ENCODE measurements around the gene HRH1.
"Not testable (repeated sequence)": the region's sequence is repeated elsewhere in the genome, so short reads cannot be mapped to it uniquely, and the experiment has no call there.

HRH1 gene

DNA sequence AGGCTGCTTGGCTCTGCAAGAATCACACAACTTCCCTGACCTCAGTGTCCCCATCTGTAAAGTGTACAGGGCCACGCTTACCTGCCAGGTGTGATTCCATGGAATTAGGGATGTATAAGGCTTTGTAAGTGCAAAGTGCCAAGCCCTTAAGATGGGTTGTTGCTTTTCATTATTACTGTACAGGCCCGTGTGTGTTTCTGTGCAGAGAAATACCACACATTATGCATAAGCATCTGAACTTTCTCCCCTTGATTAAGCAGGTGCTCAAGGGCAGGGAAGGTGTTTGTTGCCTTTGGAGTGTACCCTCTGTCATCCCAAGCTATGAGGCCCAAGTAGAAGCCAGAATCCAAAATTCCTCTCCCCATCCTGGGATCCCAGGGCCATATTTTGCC is 13.6 kb upstream of the HRH1 start:
- no peak for DNase-seq (ENCODE audit: low read depth)

GRCh38 chr3:11143476-11143875 is 10.8 kb upstream of the HRH1 start:
- no peak for DNase-seq (ENCODE audit: low read depth)

DNA sequence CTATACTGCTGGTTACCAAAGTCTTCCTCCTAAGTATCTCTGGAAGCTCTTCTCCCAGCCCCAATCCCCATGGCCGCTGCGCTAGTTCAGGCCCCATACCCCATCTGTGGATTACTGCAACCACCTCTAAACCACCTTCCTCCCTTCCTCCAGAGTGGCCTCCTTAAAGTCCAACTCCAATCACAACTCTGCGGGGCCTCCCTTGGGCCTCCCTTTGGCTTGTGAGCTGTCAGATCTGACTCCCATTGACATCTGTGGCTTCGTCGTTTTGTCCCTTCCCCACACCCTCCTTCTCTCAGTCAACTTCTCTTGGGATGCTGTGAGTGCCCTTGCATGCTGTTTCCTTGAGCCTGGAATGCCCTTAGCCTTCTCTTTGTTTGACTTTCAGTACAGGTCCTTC is 9.3 kb upstream of the HRH1 start:
- no peak for DNase-seq (ENCODE audit: low read depth)

DNA sequence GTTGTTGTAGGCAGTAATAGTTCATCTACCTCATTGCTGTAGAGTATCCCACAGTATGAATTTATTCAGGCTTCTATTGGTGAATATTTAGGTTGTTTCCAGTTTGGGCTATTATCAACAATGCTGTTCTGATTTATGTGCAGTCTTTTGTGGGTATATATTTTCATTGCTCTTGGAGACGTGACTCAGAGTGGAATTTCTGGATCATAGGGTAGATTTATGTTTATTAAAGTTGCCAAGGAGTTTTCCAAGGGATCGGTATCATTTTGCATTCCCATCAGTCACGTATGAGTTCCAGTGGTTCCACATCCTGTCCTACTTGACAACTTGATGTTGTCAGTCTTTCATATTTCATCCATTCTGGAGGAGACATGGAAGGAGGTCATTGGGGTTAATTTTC is 8.4 kb upstream of the HRH1 start:
- DNase-seq (ENCODE audit: low read depth): no peak

DNA sequence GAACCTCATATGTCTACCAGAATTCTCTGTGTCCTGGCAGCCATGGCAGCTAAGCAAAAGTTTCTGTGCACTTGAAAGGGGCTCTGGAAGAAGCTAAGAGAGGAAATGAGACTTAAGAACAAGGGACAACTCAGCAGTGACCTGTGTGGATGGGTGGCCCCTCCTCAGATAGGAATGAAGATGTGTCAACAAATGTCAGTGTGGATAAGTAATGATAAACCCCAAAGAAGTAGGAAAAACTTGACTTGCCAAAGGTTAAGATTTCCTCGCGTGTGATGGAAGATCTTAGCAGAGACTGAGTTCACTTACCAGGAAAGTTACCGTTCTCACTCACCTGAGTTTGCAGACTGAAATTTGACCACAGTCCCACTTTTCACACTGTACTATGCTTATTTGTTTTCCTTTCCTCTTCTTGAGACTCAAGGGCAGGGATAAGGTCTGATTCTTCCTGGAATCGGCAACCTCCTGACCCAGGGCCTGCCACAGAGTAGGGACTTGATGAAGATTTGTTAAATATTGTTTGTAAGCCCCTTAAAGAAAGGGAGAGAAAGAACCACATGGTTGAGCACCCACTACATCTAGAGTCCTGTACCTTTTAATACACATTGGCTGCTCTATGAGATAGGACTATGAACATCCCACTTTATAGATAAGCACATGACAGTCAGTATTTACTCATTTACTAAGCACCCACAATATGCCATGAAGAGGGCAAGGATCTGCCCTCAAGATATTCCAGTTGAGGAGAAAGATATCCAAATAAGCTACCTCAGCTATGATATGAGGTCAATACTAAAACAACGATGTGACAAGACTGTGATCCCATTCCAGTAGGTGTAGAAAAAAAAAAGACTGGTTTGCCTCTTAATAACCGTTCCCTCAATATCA is 7.3 kb upstream of the HRH1 start:
- DNase-seq (ENCODE audit: low read depth): no peak

GRCh38 chr3:11150256-11150655 is 4.0 kb upstream of the HRH1 start:
- no peak for DNase-seq (ENCODE audit: low read depth)

GRCh38 chr3:11152301-11152700 is 2.0 kb upstream of the HRH1 start:
- DNase-seq (ENCODE audit: low read depth): no peak

DNA sequence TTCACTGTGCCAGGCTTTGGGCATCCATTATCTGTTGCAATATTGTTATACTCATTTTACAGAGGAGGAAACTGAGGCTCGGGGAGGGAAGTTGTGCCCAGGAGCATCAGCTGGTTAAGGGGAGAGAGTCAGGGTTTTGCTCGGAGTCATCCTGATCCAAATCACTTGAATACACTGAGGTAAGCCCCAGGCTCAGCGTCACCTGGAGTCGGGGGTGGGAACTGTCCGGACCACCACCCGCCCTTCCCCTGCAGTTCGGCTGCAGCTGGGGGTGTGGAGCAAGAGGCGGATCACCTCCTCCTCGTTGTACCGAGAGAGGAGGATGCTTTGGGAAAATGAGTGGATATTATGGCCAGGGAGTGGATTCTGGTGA is 646 bp downstream of the HRH1 start:
- no peak for DNase-seq (ENCODE audit: low read depth)

- no peak for DNase-seq (ENCODE audit: low read depth)
Observed at GRCh38 chr3:11155341-11156025, 1.2 kb downstream of the HRH1 start.

- DNase-seq (ENCODE audit: low read depth): no peak
Observed at GRCh38 chr3:11156026-11156410, 1.7 kb downstream of the HRH1 start.

GRCh38 chr3:11157421-11157820 is 3.1 kb downstream of the HRH1 start:
- no peak for DNase-seq (ENCODE audit: low read depth)

DNA sequence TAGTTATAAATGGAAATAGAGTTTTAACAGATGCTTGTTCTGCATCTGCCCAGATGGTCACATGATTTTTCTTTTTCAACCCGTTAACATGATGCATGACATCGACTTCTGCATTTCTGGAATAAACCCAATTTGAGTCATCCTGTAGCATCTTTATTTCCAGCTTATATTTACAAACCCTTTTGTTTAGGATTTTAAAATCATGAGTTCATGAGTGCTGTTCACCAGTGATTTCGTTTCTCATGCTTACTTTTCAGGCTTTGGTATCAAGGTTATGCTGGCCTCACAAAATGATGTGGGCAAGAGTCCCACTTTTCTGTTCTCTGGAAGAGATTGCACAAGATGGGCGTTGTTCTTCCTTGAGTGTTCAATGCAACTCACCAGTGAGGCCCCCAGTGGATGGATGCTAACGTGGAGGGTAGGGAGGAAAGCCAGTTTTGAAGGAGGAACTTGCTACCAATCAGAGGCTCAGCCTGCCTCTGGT is 5.2 kb downstream of the HRH1 start:
- no peak for DNase-seq (ENCODE audit: low read depth)

DNA sequence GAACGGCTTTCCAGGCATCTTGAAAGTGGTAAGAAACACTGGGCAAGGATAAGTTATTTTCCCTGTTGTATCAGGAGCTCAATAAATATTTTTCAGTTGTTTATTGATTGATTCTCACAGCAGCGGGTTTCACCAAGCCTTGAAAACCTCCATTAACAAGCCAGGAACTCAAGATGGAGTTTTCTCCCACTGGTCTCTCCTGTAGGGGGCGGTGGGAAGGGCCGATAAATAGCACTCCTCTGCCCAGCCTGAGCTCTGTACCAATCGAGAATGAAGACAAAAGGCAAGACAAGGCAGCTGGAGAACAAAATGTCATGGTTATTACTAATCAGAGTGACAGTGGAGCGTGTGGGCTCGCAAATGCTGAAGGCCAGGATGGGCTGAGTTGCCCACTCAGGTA is 7.4 kb downstream of the HRH1 start:
- no peak for DNase-seq (ENCODE audit: low read depth)

- no peak for DNase-seq (ENCODE audit: low read depth)
Observed at GRCh38 chr3:11162401-11163345, 8.4 kb downstream of the HRH1 start.

DNA sequence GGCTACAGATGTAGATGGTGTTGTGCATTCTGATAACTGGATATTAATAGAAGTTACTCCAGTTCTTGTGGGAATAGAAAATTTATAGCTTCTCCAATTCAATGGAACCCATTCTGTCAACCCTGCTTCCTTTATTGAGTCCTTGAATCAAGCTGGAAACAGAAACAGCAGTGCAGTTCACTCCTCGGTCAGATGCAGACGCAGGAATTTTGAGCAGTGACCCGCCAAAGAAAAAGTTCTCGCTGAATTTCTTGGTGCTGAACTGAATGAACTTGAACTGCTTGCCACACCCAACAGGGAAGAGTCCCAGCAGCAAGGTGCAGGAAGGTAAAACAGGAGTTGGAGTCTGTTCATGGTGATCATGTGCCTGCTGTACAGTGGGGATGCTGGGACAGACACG is 10.3 kb downstream of the HRH1 start:
- no peak for DNase-seq (ENCODE audit: low read depth)

DNA sequence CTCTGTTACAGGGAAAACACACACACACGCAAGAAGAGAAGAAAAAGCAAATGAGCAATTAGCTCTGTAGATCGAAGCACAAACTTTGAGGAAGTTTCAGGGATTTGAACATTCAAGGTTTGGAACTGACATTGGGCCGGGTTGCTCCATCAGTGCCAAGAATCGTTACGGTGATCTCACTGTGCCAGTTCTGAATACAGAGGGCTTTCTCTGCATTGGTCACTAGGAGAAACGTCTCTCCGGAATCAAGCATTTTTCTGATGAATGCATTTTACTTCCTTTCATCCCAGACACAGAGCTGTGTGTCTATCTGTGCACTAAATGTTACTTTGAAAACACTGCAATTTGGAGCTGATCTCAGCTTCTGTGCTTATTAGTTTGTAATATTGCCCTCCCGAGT is 11.2 kb downstream of the HRH1 start:
- DNase-seq (ENCODE audit: low read depth): no peak

- DNase-seq (ENCODE audit: low read depth): not testable (repeated sequence)
Observed at GRCh38 chr3:11166807-11167400, 12.6 kb downstream of the HRH1 start.

GRCh38 chr3:11167590-11167989 is 13.3 kb downstream of the HRH1 start:
- DNase-seq (ENCODE audit: low read depth): no peak

DNA sequence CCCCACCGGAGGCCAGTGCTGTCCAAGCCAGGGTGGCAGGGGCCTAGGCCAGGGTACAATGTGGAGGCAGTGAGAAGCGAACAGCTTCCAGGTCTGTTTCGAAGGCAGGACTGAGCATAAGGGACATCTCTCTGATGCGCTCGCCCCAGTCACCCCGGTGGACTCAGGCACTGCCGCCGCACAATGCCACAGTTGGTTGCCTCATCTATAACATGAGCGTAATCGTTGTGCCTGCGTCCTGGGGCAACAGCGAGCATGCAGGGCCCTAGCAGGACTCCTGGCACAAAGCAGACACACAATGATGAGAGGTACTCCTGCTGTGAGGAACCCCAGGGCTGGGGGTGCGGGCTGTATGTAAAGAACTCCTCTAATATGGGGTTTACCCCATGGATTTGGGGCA is 14.1 kb downstream of the HRH1 start:
- DNase-seq (ENCODE audit: low read depth): no peak

DNA sequence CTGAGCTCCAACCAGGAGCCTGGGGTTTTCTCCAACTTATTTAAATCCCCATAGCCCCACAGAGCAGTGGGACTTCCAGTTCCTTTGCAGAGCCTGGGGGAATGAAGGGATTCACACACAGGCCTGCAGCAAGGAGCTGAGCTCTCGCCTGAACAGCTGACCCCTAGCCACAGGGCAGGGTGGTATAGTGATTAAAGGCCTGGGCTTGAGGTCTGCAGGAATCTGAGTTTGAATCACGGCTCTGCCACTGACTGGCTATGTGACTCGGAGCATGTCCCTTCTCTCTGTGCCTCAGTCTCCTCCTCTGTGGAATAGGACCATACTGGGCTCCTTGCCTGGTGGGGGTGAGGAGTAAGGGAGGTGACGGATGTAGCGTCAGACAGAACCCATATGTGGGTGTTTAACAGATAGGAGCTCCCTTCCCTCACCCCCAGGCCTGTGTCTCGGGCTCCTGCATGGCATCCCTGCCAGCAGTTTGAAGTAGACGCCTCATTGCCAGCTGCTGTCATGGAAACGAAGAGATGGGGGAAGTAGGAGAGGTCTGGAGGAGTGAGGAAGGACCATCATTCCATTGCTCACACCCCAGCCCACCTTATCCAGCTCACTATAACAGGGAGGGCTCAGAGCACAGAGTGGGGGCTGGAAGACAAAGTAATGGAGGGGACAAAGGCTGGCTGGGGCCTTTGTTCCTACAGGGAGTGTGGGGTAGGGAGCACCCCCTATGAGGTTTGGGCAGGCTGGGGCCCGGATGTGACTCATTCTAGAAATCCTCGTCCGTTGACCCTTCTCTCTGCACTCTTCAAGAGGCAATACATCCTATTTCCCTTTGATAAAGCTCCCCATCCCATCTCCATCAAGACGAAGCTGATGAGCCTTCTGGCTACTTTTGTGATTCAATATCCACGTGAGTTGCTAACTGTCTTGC is 14.8 kb downstream of the HRH1 start:
- no peak for DNase-seq (ENCODE audit: low read depth)

Measured in activated T-cell treated with anti-CD3 and anti-CD28 coated beads for 1 hour (primary cell).